Thymus (tissue), 11 donors: Measurements from ENCODE around the gene ST8SIA5. TPM values are rescaled to one million over a fixed set of nuclear protein-coding genes. Genes with fewer than 3 reads are reported as not detected.

Experiments used
- DNase-seq, 9 donors: peaks; one replicate each; pipeline ENCODE4 v3.0.0-alpha.2; 2013; ENCODE audit warnings: low spot score in 9 of 9, low read depth in 6 of 9, missing footprints in 1 of 9
- H3K27ac ChIP-seq, 2 donors: one replicate each; pipeline ENCODE4 v1.5.1; 2013; ENCODE audit warnings: control low read depth in 1 of 2, low read depth in 1 of 2, low read length in 1 of 2, mild to moderate bottlenecking in 1 of 2, moderate library complexity in 1 of 2
- H3K27me3 ChIP-seq, 2 donors: one replicate each; pipeline ENCODE4 v1.5.1; 2013; ENCODE audit warnings: low read length in 1 of 2; ENCODE audit not compliant: control insufficient read depth in 2 of 2, insufficient read depth in 1 of 2
- H3K36me3 ChIP-seq, 2 donors: one replicate each; pipeline ENCODE4 v1.5.1; 2013; ENCODE audit warnings: low read length in 1 of 2, mild to moderate bottlenecking in 1 of 2, moderate library complexity in 1 of 2; ENCODE audit not compliant: control insufficient read depth in 2 of 2, insufficient read depth in 2 of 2
- H3K4me1 ChIP-seq, 2 donors: one replicate each; pipeline ENCODE4 v1.5.1; 2013; ENCODE audit warnings: low read length in 2 of 2; ENCODE audit not compliant: control insufficient read depth in 2 of 2, insufficient read depth in 2 of 2
- H3K4me3 ChIP-seq, 2 donors: one replicate each; pipeline ENCODE4 v1.5.1; 2013; ENCODE audit warnings: low read length in 2 of 2, control low read depth in 1 of 2, mild to moderate bottlenecking in 1 of 2
- H3K9me3 ChIP-seq, 2 donors: one replicate each; pipeline ENCODE4 v1.5.1; 2013; ENCODE audit warnings: low read length in 1 of 2, mild to moderate bottlenecking in 1 of 2; ENCODE audit not compliant: control insufficient read depth in 2 of 2, insufficient read depth in 1 of 2
- WGBS: extraction: QIAGEN DNeasy Blood & Tissue Kit; methylation state at CpG from one replicate; pipeline ENCODE4 v1.1.7; 2013; 5-methylcytosine and 5-hydroxymethylcytosine counted together
- polyA plus RNA-seq: library from polyadenylated mRNA; stranded (reverse); fragments of 200-250 nt; gene quantifications from one replicate; pipeline ENCODE4 v1.2.3, GENCODE V29; 2013
- total RNA-seq: library from RNA; stranded (reverse); fragments of 120-200 nt; gene quantifications from one replicate; pipeline ENCODE4 v1.2.4, GENCODE V29; 2013
- donor health status: healthy.

The ST8SIA5 gene
- total and polyA plus RNA-seq, 2 donors: 0.05 to 0.23 TPM

DNA sequence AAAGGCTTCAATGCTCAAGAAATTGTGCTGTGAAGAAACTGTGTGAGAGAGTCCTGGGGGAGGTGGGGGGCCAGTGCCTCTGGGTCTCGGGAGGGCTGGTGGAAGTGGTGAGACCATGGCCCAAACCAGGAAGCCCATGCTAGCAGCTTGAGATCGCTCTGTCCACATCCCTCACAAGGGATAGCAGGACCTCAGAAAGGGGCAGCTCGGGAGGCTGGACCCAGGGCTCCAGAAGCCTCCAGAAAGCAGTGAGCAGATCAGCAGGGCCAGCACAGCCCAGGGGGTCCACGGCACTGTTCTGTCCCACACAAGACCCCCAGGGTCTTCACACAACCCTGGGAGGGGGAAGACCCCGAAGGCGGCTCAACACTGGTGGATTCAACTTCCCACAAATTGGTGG lies 24.1 kb downstream of the ST8SIA5 start:
- no peaks in the 10 kb centered on the region for H3K27me3 ChIP-seq
- 91% methylated on average over 6 of the region's 6 CpGs for WGBS
- no peaks in the 10 kb centered on the region for H3K4me1 ChIP-seq
- no peak overlapping the region for H3K27ac ChIP-seq
- no peak for DNase-seq
- no peak overlapping the region for H3K4me3 ChIP-seq
- H3K36me3 ChIP-seq: no peaks in the 10 kb centered on the region
- peaks cover 0 to 15% of the 10 kb centered on the region in 2 donors for H3K9me3 ChIP-seq

DNA sequence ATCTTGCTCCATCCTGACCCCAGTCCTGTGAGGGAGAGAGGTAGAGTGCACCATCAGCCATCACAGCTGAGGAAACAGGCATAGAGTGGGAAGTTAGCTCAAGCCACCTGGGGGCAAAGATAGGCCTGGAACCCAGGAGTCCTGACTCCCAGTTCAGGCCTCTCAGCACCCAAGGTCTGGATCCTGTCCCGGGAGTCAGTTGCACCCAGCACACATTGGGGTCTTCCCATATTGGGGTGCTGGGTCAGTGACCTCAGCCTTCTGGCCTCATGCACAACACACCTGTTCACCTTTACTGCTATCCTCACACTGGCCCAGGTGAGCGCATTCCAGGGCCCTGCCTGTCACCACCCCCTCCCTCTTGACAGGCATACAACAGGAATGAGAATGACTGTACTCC lies 24.7 kb downstream of the ST8SIA5 start:
- H3K27ac ChIP-seq: no peak overlapping the region
- DNase-seq: no peak
- no peaks in the 10 kb centered on the region for H3K27me3 ChIP-seq
- no peaks in the 10 kb centered on the region for H3K36me3 ChIP-seq
- peaks cover 0 to 15% of the 10 kb centered on the region in 2 donors for H3K9me3 ChIP-seq
- H3K4me1 ChIP-seq: no peaks in the 10 kb centered on the region
- H3K4me3 ChIP-seq: no peak overlapping the region
- 97% methylated on average over 2 of the region's 2 CpGs for WGBS

DNA sequence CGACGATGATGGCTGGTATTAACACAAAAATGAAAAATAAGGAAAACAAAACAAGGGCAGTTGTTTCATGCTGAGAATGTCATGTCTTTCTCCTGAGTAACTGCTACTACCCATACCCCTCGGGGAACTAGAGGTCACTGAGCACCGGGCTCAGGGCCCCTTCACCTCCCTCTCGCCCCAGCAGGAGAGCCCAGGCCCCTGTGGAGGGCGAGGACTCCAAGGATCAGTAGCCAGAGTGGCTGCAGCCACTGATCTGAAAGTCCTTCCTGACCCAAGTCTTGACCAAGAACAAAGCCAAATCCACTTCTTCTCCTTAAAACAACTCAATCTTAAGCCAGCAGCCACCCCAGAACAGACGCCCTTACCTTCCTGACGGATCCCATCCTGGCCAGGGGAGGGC lies 25.5 kb downstream of the ST8SIA5 start:
- WGBS: 94% methylated on average over 8 of the region's 8 CpGs
- peaks cover 0 to 15% of the 10 kb centered on the region in 2 donors for H3K9me3 ChIP-seq

DNA sequence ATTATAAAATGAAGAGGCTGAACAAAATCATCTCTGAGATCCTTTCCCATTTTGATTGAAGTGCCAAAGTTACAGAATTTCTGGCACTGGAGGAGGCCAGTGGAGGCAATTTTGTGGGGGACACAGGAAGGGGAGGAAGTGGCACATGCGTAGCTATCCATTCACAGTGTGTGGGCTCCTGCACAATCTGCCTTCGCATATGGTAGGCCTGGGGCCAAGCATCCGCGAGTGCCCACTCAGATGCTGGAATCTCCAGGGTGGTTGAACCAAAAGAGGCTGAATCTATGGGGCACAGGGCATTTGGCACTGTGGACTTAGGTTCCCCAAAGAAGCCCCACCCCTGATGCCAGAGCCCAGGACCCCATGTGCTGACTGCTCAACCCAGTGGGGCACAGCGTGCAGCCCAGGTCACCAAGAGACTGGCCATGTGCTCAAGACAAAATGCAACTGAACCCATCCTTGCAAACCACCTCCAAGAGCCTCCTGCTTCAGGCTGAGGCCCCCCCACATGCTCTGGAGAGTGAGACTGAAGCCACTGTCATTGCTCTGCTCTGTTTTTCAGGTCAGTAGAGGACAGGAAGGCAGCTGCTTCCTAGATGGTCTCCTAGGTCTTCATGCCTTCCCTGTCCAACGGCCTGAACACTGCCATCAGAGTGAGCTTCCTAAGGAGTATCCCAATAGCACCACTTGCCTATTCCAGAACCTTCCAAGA lies 28.5 kb downstream of the ST8SIA5 start:
- WGBS: 95% methylated on average over 6 of the region's 6 CpGs
- no peak for DNase-seq

More for the DNA sequence above, 25.5 kb downstream of the ST8SIA5 start:
- no peak for DNase-seq
- Histone ChIP-seq H3K27ac (no peak overlapping the region), H3K36me3 (no peaks in the 10 kb centered on the region), H3K4me1 (no peaks in the 10 kb centered on the region), H3K4me3 (no peak overlapping the region), H3K27me3 (no peaks in the 10 kb centered on the region)

DNA sequence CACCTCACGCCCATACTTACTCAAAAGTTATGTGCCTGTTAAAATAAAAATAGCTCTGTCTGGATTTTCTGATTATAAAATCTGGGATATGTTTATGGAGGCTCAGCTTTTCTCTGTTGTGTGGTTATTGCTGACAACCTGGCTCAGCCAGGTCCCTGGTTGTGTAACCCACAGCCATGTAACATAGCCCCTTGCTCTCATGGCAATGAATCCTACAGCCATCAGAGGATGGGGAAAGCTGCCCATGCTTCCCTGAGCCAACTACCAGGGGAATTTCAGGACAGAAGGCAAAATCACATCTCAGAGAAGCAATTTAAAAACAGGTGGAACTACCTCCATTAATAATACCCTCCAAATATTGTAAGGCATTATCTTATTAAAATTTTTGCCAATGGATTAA lies 29.7 kb downstream of the ST8SIA5 start:
- no peak for DNase-seq
- Histone ChIP-seq H3K27me3 (no peaks in the 10 kb centered on the region), H3K36me3 (no peaks in the 10 kb centered on the region), H3K9me3 (peaks cover 0 to 15% of the 10 kb centered on the region in 2 donors), H3K4me3 (no peak overlapping the region), H3K27ac (no peak overlapping the region), H3K4me1 (no peaks in the 10 kb centered on the region)
- 97% methylated on average over 1 of the region's 1 CpG for WGBS

More for the DNA sequence above, 28.5 kb downstream of the ST8SIA5 start:
- Histone ChIP-seq H3K27ac (no peak overlapping the region), H3K27me3 (no peaks in the 10 kb centered on the region), H3K4me3 (no peak overlapping the region), H3K9me3 (peaks cover 0 to 15% of the 10 kb centered on the region in 2 donors), H3K36me3 (no peaks in the 10 kb centered on the region), H3K4me1 (no peaks in the 10 kb centered on the region)

DNA sequence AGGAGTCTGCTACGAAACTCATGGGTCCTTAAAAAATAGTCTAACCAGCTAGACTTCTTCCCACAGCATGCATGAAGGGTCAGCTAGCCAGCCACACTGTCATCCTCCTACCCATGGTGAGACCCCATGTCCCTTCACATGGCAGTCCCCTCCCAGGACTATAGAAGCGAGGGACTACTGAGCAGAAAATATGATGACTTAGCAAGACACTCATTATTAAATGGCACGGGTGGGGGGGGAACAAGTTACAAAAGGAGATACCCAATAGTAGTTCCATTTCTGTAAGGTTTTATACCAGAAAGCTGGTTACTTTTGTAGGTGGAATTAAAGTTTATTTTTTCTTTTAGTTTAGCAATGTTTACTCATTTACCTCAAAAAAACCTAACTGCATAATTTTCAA lies 31.5 kb downstream of the ST8SIA5 start:
- Histone ChIP-seq H3K9me3 (peaks cover 0 to 10% of the 10 kb centered on the region in 2 donors), H3K27me3 (no peaks in the 10 kb centered on the region)

DNA sequence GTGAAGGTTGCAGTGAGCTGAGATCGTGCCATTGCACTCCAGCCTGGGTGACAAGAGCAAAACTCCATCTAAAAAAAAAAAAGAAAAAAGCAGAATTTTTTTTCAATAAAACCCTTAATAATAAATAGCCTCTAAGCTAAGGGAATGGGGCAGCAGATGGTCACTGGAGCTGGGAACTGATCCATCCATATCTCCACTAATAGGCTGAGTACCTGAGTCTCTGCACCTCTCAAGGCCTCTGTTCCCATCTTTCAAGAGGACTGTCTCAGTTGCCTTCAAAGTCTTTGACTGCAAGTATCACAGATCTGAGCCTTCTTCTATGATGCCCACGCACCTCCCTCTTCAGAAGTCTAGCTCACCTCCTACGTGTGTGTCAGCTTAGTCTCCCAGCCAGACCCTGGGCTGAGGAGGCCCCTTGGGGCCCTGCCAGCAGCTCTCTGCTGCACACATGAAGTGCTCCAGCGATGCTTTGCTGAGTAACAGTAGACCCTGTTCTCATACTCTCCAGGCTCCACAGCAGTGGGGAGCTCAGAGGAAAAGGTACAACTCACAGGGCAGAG lies 32.9 kb downstream of the ST8SIA5 start:
- no peaks in the 10 kb centered on the region for H3K27me3 ChIP-seq
- H3K4me1 ChIP-seq: no peaks in the 10 kb centered on the region
- H3K27ac ChIP-seq: no peak overlapping the region
- no peaks in the 10 kb centered on the region for H3K36me3 ChIP-seq
- 90% methylated on average over 4 of the region's 4 CpGs for WGBS
- H3K4me3 ChIP-seq: no peak overlapping the region
- no peaks in the 10 kb centered on the region for H3K9me3 ChIP-seq
- DNase-seq: no peak

More for the DNA sequence above, 31.5 kb downstream of the ST8SIA5 start:
- 97% methylated on average over 3 of the region's 3 CpGs for WGBS
- no peak overlapping the region for H3K27ac ChIP-seq
- no peaks in the 10 kb centered on the region for H3K4me1 ChIP-seq
- no peak for DNase-seq
- H3K36me3 ChIP-seq: no peaks in the 10 kb centered on the region
- H3K4me3 ChIP-seq: no peak overlapping the region

DNA sequence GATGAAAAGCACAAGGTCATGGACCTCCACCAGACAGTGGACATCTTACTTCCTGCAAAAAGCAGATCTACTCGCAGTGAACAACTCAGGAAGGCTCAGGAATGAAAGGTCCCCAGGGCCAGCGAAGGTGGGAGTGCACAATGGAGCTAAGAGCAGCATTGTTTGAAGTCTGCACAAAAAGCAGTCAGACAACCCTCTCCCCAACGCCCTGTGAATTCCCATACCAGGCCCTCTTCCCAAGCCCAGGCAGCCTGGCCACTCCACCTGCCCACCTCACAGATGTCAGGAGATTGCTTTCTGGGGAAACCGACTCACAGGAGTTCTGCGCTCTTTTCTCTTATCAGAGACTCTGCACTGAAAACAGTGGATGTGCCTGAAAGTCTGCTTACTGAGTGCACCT lies 34.8 kb downstream of the ST8SIA5 start:
- no peak for DNase-seq
- Histone ChIP-seq H3K27ac (no peak overlapping the region), H3K9me3 (no peaks in the 10 kb centered on the region), H3K27me3 (no peaks in the 10 kb centered on the region), H3K4me3 (no peak overlapping the region), H3K4me1 (no peaks in the 10 kb centered on the region), H3K36me3 (no peaks in the 10 kb centered on the region)
- 82% methylated on average over 5 of the region's 5 CpGs for WGBS

DNA sequence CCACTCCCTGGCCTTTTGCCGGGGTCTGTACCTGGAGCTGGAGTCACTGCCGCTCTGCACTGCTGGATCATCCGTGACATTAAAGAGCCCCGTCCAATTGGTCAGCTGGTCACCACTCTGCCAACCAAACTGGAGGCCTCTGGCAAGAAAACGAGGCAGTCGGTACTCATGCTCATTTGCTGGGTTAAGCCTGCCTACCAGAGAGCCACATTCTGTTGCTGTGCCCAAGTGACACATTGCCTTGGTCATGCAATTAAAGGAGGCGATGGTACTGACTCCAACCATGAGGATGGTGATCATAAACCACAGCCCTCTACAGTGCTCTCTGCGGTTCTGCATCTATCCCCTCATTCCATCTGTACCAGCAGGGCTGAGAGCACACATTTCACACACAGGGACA lies 35.5 kb downstream of the ST8SIA5 start:
- Histone ChIP-seq H3K4me3 (no peak overlapping the region), H3K9me3 (no peaks in the 10 kb centered on the region), H3K36me3 (no peaks in the 10 kb centered on the region), H3K27me3 (no peaks in the 10 kb centered on the region), H3K4me1 (no peaks in the 10 kb centered on the region), H3K27ac (no peak overlapping the region)
- no peak for DNase-seq
- 96% methylated on average over 8 of the region's 8 CpGs for WGBS
